Ovary (tissue), 3 donors: ENCODE results near the gene MGAT5.

Experiments
- EP300 ChIP-seq: sonication (generic); formaldehyde crosslinking; IDR thresholded peaks from one replicate; pipeline ENCODE4 v1.6.1; 2017; ENCODE audit warnings: antibody characterized with exemption
- POLR2A ChIP-seq: fragments of 450-650 bp; IDR thresholded peaks from one replicate; pipeline ENCODE4 v1.6.1; 2017; ENCODE audit warnings: antibody characterized with exemption, mild to moderate bottlenecking, moderate library complexity
- TF ChIP-seq, protein P1 (sequence below), 3 donors: fragments of 450-650 bp in 2 of 3; fragments of 200-600 bp in 1 of 3; IDR thresholded peaks; one replicate each; pipeline versions ENCODE4 v1.5.1 to v1.8.0; 2016 to 2022; ENCODE audit warnings: antibody characterized with exemption in 3 of 3, mild to moderate bottlenecking in 1 of 3
- donor health status: DM: no; HTN: no; CAD: no.

GRCh38 chr2:134454426-134454825, 200.6 kb downstream of the MGAT5 start:
- TF ChIP-seq POLR2A (no peak), EP300 (no peak)
- TF ChIP-seq, protein P1, sequence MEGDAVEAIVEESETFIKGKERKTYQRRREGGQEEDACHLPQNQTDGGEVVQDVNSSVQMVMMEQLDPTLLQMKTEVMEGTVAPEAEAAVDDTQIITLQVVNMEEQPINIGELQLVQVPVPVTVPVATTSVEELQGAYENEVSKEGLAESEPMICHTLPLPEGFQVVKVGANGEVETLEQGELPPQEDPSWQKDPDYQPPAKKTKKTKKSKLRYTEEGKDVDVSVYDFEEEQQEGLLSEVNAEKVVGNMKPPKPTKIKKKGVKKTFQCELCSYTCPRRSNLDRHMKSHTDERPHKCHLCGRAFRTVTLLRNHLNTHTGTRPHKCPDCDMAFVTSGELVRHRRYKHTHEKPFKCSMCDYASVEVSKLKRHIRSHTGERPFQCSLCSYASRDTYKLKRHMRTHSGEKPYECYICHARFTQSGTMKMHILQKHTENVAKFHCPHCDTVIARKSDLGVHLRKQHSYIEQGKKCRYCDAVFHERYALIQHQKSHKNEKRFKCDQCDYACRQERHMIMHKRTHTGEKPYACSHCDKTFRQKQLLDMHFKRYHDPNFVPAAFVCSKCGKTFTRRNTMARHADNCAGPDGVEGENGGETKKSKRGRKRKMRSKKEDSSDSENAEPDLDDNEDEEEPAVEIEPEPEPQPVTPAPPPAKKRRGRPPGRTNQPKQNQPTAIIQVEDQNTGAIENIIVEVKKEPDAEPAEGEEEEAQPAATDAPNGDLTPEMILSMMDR (IDR thresholded peaks at IDR 0.05), result no peak
